IMR-90 (cell line): Measurements from ENCODE around the gene CCDC134. TPM values are rescaled to one million over a fixed set of nuclear protein-coding genes. Genes with fewer than 3 reads are reported as not detected.

ENCODE experiments used
- ATAC-seq: fragments of 200-7000 bp; cut with Tn5 transposase; 2 replicates; pipeline ENCODE4 v1.9.1; 2020; ENCODE audit warnings: low read depth, mild to moderate bottlenecking, moderate library complexity
- BruUV-seq: library from RNA; stranded (reverse); fragments of 400-500 nt; replicated peaks from 2 replicates; lab custom pipeline; 2021; lab: Mats Ljungman, UMichigan
- CTCF ChIA-PET: fragments of 300-600 bp; formaldehyde crosslinking; extraction: SDS; loops from one replicate; lab custom pipeline; 2021; ENCODE audit warnings: antibody characterized with exemption; lab: Yijun Ruan, JAX
- POLR2A ChIA-PET: fragments of 300-600 bp; sonication (Branson Sonifier 250); formaldehyde crosslinking; loops from one replicate; lab custom pipeline; 2022; ENCODE audit warnings: antibody characterized with exemption; ENCODE audit not compliant: unreplicated experiment; lab: Charles Lee
- DNase-seq: peaks from one replicate; pipeline ENCODE4 v3.0.0; 2013
- H2AFZ ChIP-seq: replicated peaks from 2 replicates; pipeline ENCODE3; 2013; ENCODE audit warnings: low read length, mild to moderate bottlenecking; ENCODE audit not compliant: poor library complexity
- H2AK5ac ChIP-seq: 2 replicates; pipeline ENCODE4 v1.6.1; 2013; ENCODE audit warnings: low read depth, low read length, inconsistent platforms
- H2AK9ac ChIP-seq: replicated peaks from 2 replicates; pipeline ENCODE3; 2013; ENCODE audit warnings: mild to moderate bottlenecking, low read depth, low read length, moderate library complexity; ENCODE audit not compliant: poor library complexity
- H2BK120ac ChIP-seq: 2 replicates; pipeline ENCODE4 v1.6.1; 2013; ENCODE audit warnings: low read depth, low read length, inconsistent platforms
- H2BK15ac ChIP-seq: 3 replicates; pipeline ENCODE4 v1.6.1; 2013; ENCODE audit warnings: low read depth, low read length, inconsistent platforms
- H2BK20ac ChIP-seq: 2 replicates; pipeline ENCODE4 v1.6.1; 2013; ENCODE audit warnings: low read depth, mild to moderate bottlenecking, inconsistent platforms, low read length, moderate library complexity
- H2BK5ac ChIP-seq: 2 replicates; pipeline ENCODE4 v1.6.1; 2013; ENCODE audit warnings: mild to moderate bottlenecking, low read depth, low read length, inconsistent platforms; ENCODE audit not compliant: poor library complexity, severe bottlenecking
- H3K14ac ChIP-seq: replicated peaks from 2 replicates; pipeline ENCODE4 v1.6.1; 2013; ENCODE audit warnings: low read depth, low read length, inconsistent platforms
- H3K18ac ChIP-seq: 2 replicates; pipeline ENCODE4 v1.6.1; 2013; ENCODE audit warnings: low read depth, low read length, control low read depth
- H3K23ac ChIP-seq: 2 replicates; pipeline ENCODE4 v1.6.1; 2013; ENCODE audit warnings: low read depth, low read length, inconsistent platforms
- H3K27ac ChIP-seq: 2 replicates; pipeline ENCODE4 v1.5.1; 2013; ENCODE audit warnings: mild to moderate bottlenecking, control low read depth, low read length; ENCODE audit not compliant: insufficient read depth
- H3K27me3 ChIP-seq: 2 replicates; pipeline ENCODE4 v1.6.1; 2013; ENCODE audit warnings: low read length; ENCODE audit not compliant: control insufficient read depth, insufficient read depth
- H3K36me3 ChIP-seq: 2 replicates; pipeline ENCODE4 v1.6.1; 2013; ENCODE audit warnings: low read length, mixed read lengths; ENCODE audit not compliant: control insufficient read depth, insufficient read depth
- H3K4ac ChIP-seq: 2 replicates; pipeline ENCODE4 v1.6.1; 2013; ENCODE audit warnings: low read depth, low read length, inconsistent platforms
- H3K4me1 ChIP-seq: 2 replicates; pipeline ENCODE4 v1.6.1; 2013; ENCODE audit warnings: low read length, mixed read lengths; ENCODE audit not compliant: control insufficient read depth, insufficient read depth
- H3K4me2 ChIP-seq: 2 replicates; pipeline ENCODE4 v1.6.1; 2013; ENCODE audit warnings: low read depth, mild to moderate bottlenecking, control low read depth, low read length, moderate library complexity
- H3K4me3 ChIP-seq: 2 replicates; pipeline ENCODE4 v1.5.1; 2013; ENCODE audit warnings: low read depth, mild to moderate bottlenecking, control low read depth, low read length, moderate library complexity; ENCODE audit not compliant: insufficient read depth
- H3K56ac ChIP-seq: 2 replicates; pipeline ENCODE4 v1.6.1; 2013; ENCODE audit warnings: low read length, inconsistent platforms; ENCODE audit not compliant: insufficient read depth; ENCODE audit errors: extremely low read depth
- H3K79me1 ChIP-seq, 2 experiments: 2 replicates each; pipeline ENCODE4 v1.6.1; 2013; ENCODE audit warnings: low read length in 2 of 2, inconsistent platforms in 1 of 2, low read depth in 1 of 2
- H3K9ac ChIP-seq: 2 replicates; pipeline ENCODE4 v1.6.1; 2013; ENCODE audit warnings: low read depth, low read length, control low read depth
- H3K9me1 ChIP-seq: 2 replicates; pipeline ENCODE4 v1.6.1; 2013; ENCODE audit warnings: low read length, inconsistent platforms; ENCODE audit not compliant: insufficient read depth
- H3K9me3 ChIP-seq: 2 replicates; pipeline ENCODE4 v1.6.1; 2013; ENCODE audit warnings: low read length; ENCODE audit not compliant: control insufficient read depth, insufficient read depth
- H4K20me1 ChIP-seq: 2 replicates; pipeline ENCODE4 v1.6.1; 2013; ENCODE audit warnings: low read length, inconsistent platforms; ENCODE audit not compliant: insufficient read depth
- H4K5ac ChIP-seq: 2 replicates; pipeline ENCODE4 v1.6.1; 2013; ENCODE audit warnings: mild to moderate bottlenecking, low read depth, low read length, control low read depth
- H4K8ac ChIP-seq, 2 experiments: 2 replicates each; pipeline ENCODE4 v1.6.1; 2013; ENCODE audit warnings: low read depth in 2 of 2, low read length in 2 of 2, control low read depth in 1 of 2, inconsistent platforms in 1 of 2
- H4K91ac ChIP-seq: 2 replicates; pipeline ENCODE4 v1.6.1; 2013; ENCODE audit warnings: low read depth, low read length, inconsistent platforms; ENCODE audit not compliant: insufficient read depth
- MAZ ChIP-seq: IDR thresholded peaks from 2 replicates; pipeline ENCODE4 v1.6.1; 2012; ENCODE audit warnings: low read depth, mild to moderate bottlenecking, low read length, improper control_type of control experiment, moderate library complexity, borderline replicate concordance
- RAD21 ChIP-seq: IDR thresholded peaks from 2 replicates; pipeline ENCODE4 v1.6.1; 2012; ENCODE audit warnings: low read length, improper control_type of control experiment
- WGBS, 2 experiments: methylation state at CpG; one replicate each; pipeline versions ENCODE4 v1.1.5 to v1.1.7; 2013; ENCODE audit warnings: missing lambda C conversion rate in 2 of 2; ENCODE audit not compliant: insufficient read length in 1 of 2; ENCODE audit errors: extremely low coverage in 2 of 2; 5-methylcytosine and 5-hydroxymethylcytosine counted together
- dilution Hi-C: fragments of 300-500 bp; cut with HindIII; formaldehyde crosslinking; loops from one replicate; pipeline ENCODE4 v1.14.3; 2018; ENCODE audit warnings: low sequenced_read_pairs; ENCODE audit not compliant: unreplicated experiment
- in situ Hi-C: fragments of 300-500 bp; cut with MboI; formaldehyde crosslinking; loops from 3 replicates; pipeline ENCODE4 v1.14.3; 2019; ENCODE audit warnings: low sequenced_read_pairs, inconsistent platforms, mixed read lengths
- intact Hi-C: fragments of 100-400 bp; cut with micrococcal nuclease; formaldehyde crosslinking; loops from 2 replicates; pipeline ENCODE4 v1.10.0; 2022
- polyA plus RNA-seq, 3 experiments: library from polyadenylated mRNA; depleted of rRNA; stranded (reverse); fragments of >200 nt; gene quantifications; 2 replicates each; pipeline ENCODE4 v1.2.3, GENCODE V29; 2012; ENCODE audit warnings: low replicate concordance in 1 of 3
- total RNA-seq: library from RNA; depleted of rRNA; stranded (reverse); fragments of >200 nt; gene quantifications from 2 replicates; pipeline ENCODE4 v1.2.3, GENCODE V29; 2012

Gene CCDC134
- total and polyA plus RNA-seq, 2 of the 4 experiments (the other 2 are of a cell fraction): 5.1 to 7.0 TPM

- in situ Hi-C loops (no loop called here), dilution Hi-C loops (no loop called here), intact Hi-C loops (no loop called here)
- Histone ChIP-seq H3K9ac (no peak overlapping the region), H3K23ac (no peak overlapping the region), H2BK120ac (no peak overlapping the region), H3K4me3 (no peak overlapping the region), H2AFZ (no peak overlapping the region), H3K9me3 (no peaks in the 10 kb centered on the region), H2BK20ac (no peak overlapping the region), H3K4me2 (no peak overlapping the region), H2BK5ac (no peak overlapping the region), H3K9me1 (peaks cover 9% of the 10 kb centered on the region; the same call in 1 of the 2 replicates), H2AK9ac (no peak overlapping the region), H4K8ac (no peak overlapping the region), H3K79me1 (no peaks in the 10 kb centered on the region), H3K56ac (no peak overlapping the region), H3K4me1 (peaks cover 5% of the 10 kb centered on the region), H4K91ac (no peak overlapping the region), H3K18ac (no peak overlapping the region), H3K4ac (no peak overlapping the region), H4K5ac (no peak overlapping the region), H3K27me3 (no peaks in the 10 kb centered on the region), H3K14ac (no peak overlapping the region), H2BK15ac (no peak overlapping the region), H2AK5ac (no peak overlapping the region), H3K36me3 (peaks cover 28% of the 10 kb centered on the region), H3K27ac (no peak overlapping the region), H4K20me1 (no peaks in the 10 kb centered on the region)
- no TSS peak for BruUV-seq
- CTCF ChIA-PET: no interaction called here
- POLR2A ChIA-PET: no interaction called here
- 100% methylated on average over 1 of the region's 2 CpGs; no CpG with 5 or more reads in 1 of the 2 experiments for WGBS, 2 experiments
- no peak for TF ChIP-seq RAD21
- no peak for TF ChIP-seq MAZ
- DNase-seq: no peak
- ATAC-seq: no peak
These were observed 73.6 kb downstream of the CCDC134 start for GRCh38 chr22:41874090-41874489.
